SJCRH30 (cell line): ENCODE results near the gene GMNC. TPM values are rescaled to one million over a fixed set of nuclear protein-coding genes. Genes with fewer than 3 reads are reported as not detected.

Experiments used
- DNase-seq, 2 experiments: peaks; one replicate each; pipeline ENCODE4 v3.0.0-alpha.2; 2015 to 2020
- H3K27ac ChIP-seq: fragments of 250-450 bp; sonication (Bioruptor Pico); 2 replicates; pipeline ENCODE4 v1.5.1; 2020; ENCODE audit warnings: mild to moderate bottlenecking, moderate library complexity
- H3K27me3 ChIP-seq: fragments of 250-450 bp; sonication (Bioruptor Pico); 2 replicates; pipeline ENCODE4 v1.5.1; 2020; ENCODE audit warnings: mild to moderate bottlenecking, moderate library complexity
- H3K36me3 ChIP-seq: fragments of 250-450 bp; sonication (Bioruptor Pico); 2 replicates; pipeline ENCODE4 v1.5.1; 2020; ENCODE audit warnings: mild to moderate bottlenecking, moderate library complexity
- H3K4me1 ChIP-seq: fragments of 250-450 bp; sonication (Bioruptor Pico); 2 replicates; pipeline ENCODE4 v1.5.1; 2020; ENCODE audit warnings: mild to moderate bottlenecking, moderate library complexity
- H3K4me3 ChIP-seq: fragments of 250-450 bp; sonication (Bioruptor Pico); 2 replicates; pipeline ENCODE4 v1.5.1; 2020; ENCODE audit warnings: mild to moderate bottlenecking, moderate library complexity
- H3K9me3 ChIP-seq: fragments of 250-450 bp; sonication (Bioruptor Pico); replicated peaks from 2 replicates; pipeline ENCODE4 v1.5.1; 2020; ENCODE audit warnings: mild to moderate bottlenecking, moderate library complexity
- total RNA-seq: library from RNA; depleted of rRNA; stranded (reverse); fragments of >200 nt; shearing (Covaris generic); gene quantifications from 2 replicates; pipeline ENCODE4 v1.2.3, GENCODE V29; 2014

Gene GMNC
- total RNA-seq, 1 experiment from 2014 or later = not detected

GRCh38 chr3:190810957-190811356 is 51.5 kb downstream of the GMNC start:
- no peak for DNase-seq
- Histone ChIP-seq H3K4me1 (no peaks in the 10 kb centered on the region), H3K9me3 (no peaks in the 10 kb centered on the region), H3K27me3 (no peaks in the 10 kb centered on the region), H3K27ac (no peak overlapping the region), H3K4me3 (no peak overlapping the region), H3K36me3 (no peaks in the 10 kb centered on the region)

GRCh38 chr3:190809351-190809750 is 53.1 kb downstream of the GMNC start:
- Histone ChIP-seq H3K27ac (no peak overlapping the region), H3K36me3 (no peaks in the 10 kb centered on the region), H3K4me3 (no peak overlapping the region), H3K4me1 (no peaks in the 10 kb centered on the region), H3K27me3 (no peaks in the 10 kb centered on the region), H3K9me3 (no peaks in the 10 kb centered on the region)
- no peak for DNase-seq

- Histone ChIP-seq H3K27me3 (no peaks in the 10 kb centered on the region), H3K36me3 (no peaks in the 10 kb centered on the region), H3K9me3 (no peaks in the 10 kb centered on the region), H3K27ac (no peak overlapping the region), H3K4me3 (no peak overlapping the region), H3K4me1 (no peaks in the 10 kb centered on the region)
- no peak for DNase-seq
Observed at GRCh38 chr3:190807719-190808375, 54.6 kb downstream of the GMNC start.
